Upper lobe of left lung (tissue), 6 donors: Measurements from ENCODE around the gene LASP1. TPM values are rescaled to one million over a fixed set of nuclear protein-coding genes. Genes with fewer than 3 reads are reported as not detected.

Experiments used
- ATAC-seq, 2 donors: fragments of 200-7000 bp; cut with Tn5 transposase; one replicate each; pipeline ENCODE4 v1.9.1; 2022; ENCODE audit warnings: mild to moderate bottlenecking in 2 of 2, moderate library complexity in 2 of 2; ENCODE audit not compliant: low FRiP score in 2 of 2
- DNase-seq, 2 donors: peaks; one replicate each; pipeline ENCODE4 v3.0.0-alpha.2; 2019 to 2020
- H3K27ac ChIP-seq, 4 donors: fragments of 200-600 bp; sonication (generic); one replicate each; pipeline ENCODE4 v1.5.1; 2016 to 2019
- H3K27me3 ChIP-seq, 4 donors: fragments of 200-600 bp; sonication (generic); one replicate each; pipeline ENCODE4 v1.5.1; 2017 to 2019
- H3K36me3 ChIP-seq, 4 donors: fragments of 200-600 bp; sonication (generic); one replicate each; pipeline ENCODE4 v1.5.1; 2016 to 2019
- H3K4me1 ChIP-seq, 4 donors: fragments of 200-600 bp; sonication (generic); one replicate each; pipeline ENCODE4 v1.5.1; 2018 to 2019
- H3K4me3 ChIP-seq, 4 donors: fragments of 200-600 bp; sonication (generic); one replicate each; pipeline ENCODE4 v1.5.1; 2017 to 2019; ENCODE audit warnings: mild to moderate bottlenecking in 2 of 4, moderate library complexity in 1 of 4
- H3K9me3 ChIP-seq, 4 donors: fragments of 200-600 bp; sonication (generic); one replicate each; pipeline ENCODE4 v1.5.1; 2018 to 2019
- EP300 ChIP-seq, 4 donors: sonication (generic); formaldehyde crosslinking; IDR thresholded peaks; one replicate each; pipeline ENCODE4 v1.5.1; 2017; ENCODE audit warnings: antibody characterized with exemption in 4 of 4, control low read depth in 2 of 4
- POLR2A ChIP-seq, 4 donors: fragments of 450-650 bp; IDR thresholded peaks; one replicate each; pipeline ENCODE4 v1.5.1; 2016 to 2017; ENCODE audit warnings: antibody characterized with exemption in 4 of 4, mild to moderate bottlenecking in 2 of 4
- POLR2AphosphoS5 ChIP-seq, 2 donors: sonication (generic); formaldehyde crosslinking; IDR thresholded peaks; one replicate each; pipeline ENCODE4 v1.5.1; 2017; ENCODE audit warnings: antibody characterized with exemption in 2 of 2
- WGBS, 2 donors: methylation state at CpG; one replicate each; pipeline ENCODE4 v1.1.5; 2017 to 2018; 5-methylcytosine and 5-hydroxymethylcytosine counted together
- total RNA-seq, 6 donors: library from RNA; depleted of rRNA in 4 of 6; stranded (reverse); fragments of >200 nt in 4 of 6; gene quantifications; one replicate each; pipeline versions ENCODE4 v1.1.0 to v1.2.1, GENCODE V29; 2016 to 2021
- TF ChIP-seq, protein P1 (sequence below), 6 experiments: fragments of 450-650 bp in 4 of 6; fragments of 200-600 bp in 2 of 6; sonication (generic) in 2 of 6; IDR thresholded peaks; one replicate each; pipeline ENCODE4 v1.5.1; 2016 to 2019; ENCODE audit warnings: antibody characterized with exemption in 6 of 6
- donor health status: DM: no; HTN: no; CAD: no; lungs with moderate emphysema.
- donor health status: DM: no; HTN: yes; CAD: no; lungs with severe emphysema.

LASP1 gene
- total RNA-seq, 6 donors from 2014 or later = 97.9 to 168 (median 149) TPM

GRCh38 chr17:38870259-38871165 lies 654 bp downstream of the LASP1 start:
- Histone ChIP-seq H3K4me1 (peaks cover 47 to 60% (median 51%) of the 10 kb centered on the region in 4 donors), H3K36me3 (peaks cover 0 to 2% (median 0%) of the 10 kb centered on the region in 4 donors), H3K4me3 (peak overlapping the region; percentile 78 to 99 (median 97)), H3K9me3 (peaks cover 0 to 3% (median 0%) of the 10 kb centered on the region in 4 donors), H3K27ac (peak overlapping the region; percentile 93 to 99 (median 98)), H3K27me3 (no peaks in the 10 kb centered on the region)
- 0 to 1% methylated on average over 1 to 34 of the region's 56 CpGs for WGBS, 2 donors
- DNase-seq = peak; percentile 88 to 89
- peak; percentile 75 to 76 for ATAC-seq
- TF ChIP-seq, protein P1, sequence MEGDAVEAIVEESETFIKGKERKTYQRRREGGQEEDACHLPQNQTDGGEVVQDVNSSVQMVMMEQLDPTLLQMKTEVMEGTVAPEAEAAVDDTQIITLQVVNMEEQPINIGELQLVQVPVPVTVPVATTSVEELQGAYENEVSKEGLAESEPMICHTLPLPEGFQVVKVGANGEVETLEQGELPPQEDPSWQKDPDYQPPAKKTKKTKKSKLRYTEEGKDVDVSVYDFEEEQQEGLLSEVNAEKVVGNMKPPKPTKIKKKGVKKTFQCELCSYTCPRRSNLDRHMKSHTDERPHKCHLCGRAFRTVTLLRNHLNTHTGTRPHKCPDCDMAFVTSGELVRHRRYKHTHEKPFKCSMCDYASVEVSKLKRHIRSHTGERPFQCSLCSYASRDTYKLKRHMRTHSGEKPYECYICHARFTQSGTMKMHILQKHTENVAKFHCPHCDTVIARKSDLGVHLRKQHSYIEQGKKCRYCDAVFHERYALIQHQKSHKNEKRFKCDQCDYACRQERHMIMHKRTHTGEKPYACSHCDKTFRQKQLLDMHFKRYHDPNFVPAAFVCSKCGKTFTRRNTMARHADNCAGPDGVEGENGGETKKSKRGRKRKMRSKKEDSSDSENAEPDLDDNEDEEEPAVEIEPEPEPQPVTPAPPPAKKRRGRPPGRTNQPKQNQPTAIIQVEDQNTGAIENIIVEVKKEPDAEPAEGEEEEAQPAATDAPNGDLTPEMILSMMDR (IDR thresholded peaks at IDR 0.05) = peak in 2 of 6 experiments; percentile 19 to 29
- TF ChIP-seq POLR2A (IDR thresholded peaks at IDR 0.05) (peak in 1 of 4 donors; percentile 30), EP300 (IDR thresholded peaks at IDR 0.05) (no peak)

DNA sequence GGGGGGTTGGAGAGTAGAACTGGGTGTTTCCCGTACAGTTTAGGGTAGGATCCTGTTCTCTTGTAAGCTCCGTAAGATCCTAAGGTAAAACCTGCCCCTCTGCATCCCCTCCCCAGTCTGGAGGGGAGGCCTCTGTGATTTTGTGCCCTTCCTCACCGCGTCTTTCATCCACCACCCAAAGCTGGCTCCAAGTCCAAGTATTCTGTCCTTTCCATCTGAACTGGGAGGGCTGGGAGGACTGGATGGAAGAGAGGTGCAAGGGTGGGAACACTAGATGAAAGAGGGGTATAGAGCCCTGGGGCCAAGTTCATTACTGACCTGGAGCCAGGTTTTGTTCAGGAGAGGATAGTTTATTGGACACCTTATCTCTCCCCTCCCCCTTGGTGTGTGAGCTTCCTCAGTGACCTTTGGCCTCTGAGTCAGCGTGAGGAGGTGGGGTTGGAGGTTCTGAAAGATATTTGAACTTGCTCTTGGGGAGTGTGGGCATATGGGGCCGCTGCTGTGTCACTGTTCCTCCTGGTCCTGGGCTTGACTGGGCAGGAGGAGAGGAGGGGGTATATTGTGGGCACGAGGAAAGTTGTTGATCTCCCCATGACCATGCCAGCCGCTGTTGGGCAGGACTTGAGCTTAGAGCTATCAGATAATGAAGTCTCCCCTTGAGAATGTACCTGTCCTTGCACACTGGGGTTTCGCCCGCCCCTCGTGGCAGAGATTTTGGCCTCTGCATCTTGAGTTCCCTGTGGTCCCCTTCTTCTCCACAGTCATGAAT lies 1.6 kb downstream of the LASP1 start:
- TF ChIP-seq, protein P1 (IDR thresholded peaks at IDR 0.05) = peak in 1 of 6 experiments; percentile 24
- TF ChIP-seq POLR2AphosphoS5 (IDR thresholded peaks at IDR 0.05) = peak; percentile 69 to 84
- TF ChIP-seq POLR2A (IDR thresholded peaks at IDR 0.05) = peak in 2 of 4 donors; percentile 9 to 21
- TF ChIP-seq EP300 (IDR thresholded peaks at IDR 0.05) = peak in 1 of 4 donors; percentile 23
- H3K27ac ChIP-seq = peak overlapping the region; percentile 93 to 99 (median 98)
- 16 to 21% methylated on average over 11 of the region's 11 CpGs for WGBS, 2 donors
- peaks cover 52 to 69% (median 59%) of the 10 kb centered on the region in 4 donors for H3K4me1 ChIP-seq
- H3K27me3 ChIP-seq = no peaks in the 10 kb centered on the region
- DNase-seq (peak in 1 of 2 donors; percentile 93), ATAC-seq (peak; percentile 13 to 47)
- H3K4me3 ChIP-seq = peak overlapping the region; percentile 78 to 99 (median 97)
- peaks cover 0 to 2% (median 0%) of the 10 kb centered on the region in 4 donors for H3K36me3 ChIP-seq
- H3K9me3 ChIP-seq = peaks cover 0 to 3% (median 0%) of the 10 kb centered on the region in 4 donors

GRCh38 chr17:38872027-38872511 lies 2.2 kb downstream of the LASP1 start:
- Histone ChIP-seq H3K4me1 (peaks cover 55 to 76% (median 64%) of the 10 kb centered on the region in 4 donors), H3K27ac (peak overlapping the region; percentile 93 to 99 (median 98)), H3K36me3 (peaks cover 0 to 5% (median 0%) of the 10 kb centered on the region in 4 donors), H3K27me3 (no peaks in the 10 kb centered on the region), H3K9me3 (peaks cover 0 to 3% (median 0%) of the 10 kb centered on the region in 4 donors), H3K4me3 (peak overlapping the region; percentile 78 to 99 (median 97))
- TF ChIP-seq EP300 (IDR thresholded peaks at IDR 0.05) (no peak), POLR2A (IDR thresholded peaks at IDR 0.05) (no peak), POLR2AphosphoS5 (IDR thresholded peaks at IDR 0.05) (no peak)
- TF ChIP-seq, protein P1 (IDR thresholded peaks at IDR 0.05) = no peak
- WGBS, 2 donors = 10 to 25% methylated on average over 4 to 5 of the region's 5 CpGs
- DNase-seq (peak in 1 of 2 donors; percentile 50), ATAC-seq (no peak)

DNA sequence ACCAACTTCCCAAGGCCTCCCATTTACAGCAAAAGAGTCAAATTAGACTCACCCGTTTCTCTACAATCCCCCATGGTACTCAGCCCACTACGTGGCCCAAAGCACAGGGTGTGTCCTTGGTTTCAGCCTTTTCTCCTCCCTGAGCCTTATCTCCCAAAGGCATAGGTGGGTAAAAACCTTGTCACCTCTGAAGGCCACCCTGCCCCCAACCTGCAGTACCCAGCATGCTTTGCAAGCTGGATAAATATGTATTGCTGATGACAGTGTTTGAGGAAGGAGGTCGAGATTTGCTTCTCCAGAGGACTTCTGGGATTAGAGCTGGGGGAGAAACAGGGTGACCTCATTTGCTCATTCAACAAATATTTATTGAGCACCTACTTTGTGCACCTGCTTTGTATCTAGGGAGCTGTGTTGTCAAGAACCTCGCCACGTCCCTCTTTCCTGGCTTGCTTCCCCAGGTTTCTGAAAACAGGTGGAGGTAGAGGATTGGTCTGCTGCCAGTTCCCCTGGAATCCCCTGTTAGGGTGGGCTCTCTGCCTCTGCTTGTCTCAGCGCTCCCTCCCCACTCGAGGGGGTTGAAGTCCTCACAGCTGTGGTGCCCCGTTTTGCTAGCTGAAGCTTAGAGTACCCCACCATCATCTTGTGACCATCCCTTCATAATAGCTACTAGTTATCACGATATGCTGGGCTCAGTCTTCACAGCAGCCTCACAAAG lies 3.0 kb downstream of the LASP1 start:
- TF ChIP-seq EP300 (IDR thresholded peaks at IDR 0.05) (no peak), POLR2A (IDR thresholded peaks at IDR 0.05) (no peak), POLR2AphosphoS5 (IDR thresholded peaks at IDR 0.05) (no peak)
- TF ChIP-seq, protein P1 (IDR thresholded peaks at IDR 0.05) = no peak
- peak overlapping the region; percentile 93 to 99 (median 98) for H3K27ac ChIP-seq
- peaks cover 0 to 3% (median 0%) of the 10 kb centered on the region in 4 donors for H3K9me3 ChIP-seq
- H3K4me1 ChIP-seq = peaks cover 63 to 80% (median 71%) of the 10 kb centered on the region in 4 donors
- H3K4me3 ChIP-seq = peak overlapping the region in 1 of 4 donors; percentile 97
- peaks cover 0 to 7% (median under 1%) of the 10 kb centered on the region in 4 donors for H3K36me3 ChIP-seq
- DNase-seq (no peak), ATAC-seq (no peak)
- no peaks in the 10 kb centered on the region for H3K27me3 ChIP-seq
- 32 to 55% methylated on average over 7 to 9 of the region's 9 CpGs for WGBS, 2 donors
